ENCODE measurements around the gene RUBCN. TPM values are rescaled to one million over a fixed set of nuclear protein-coding genes. Genes with fewer than 3 reads are reported as not detected.
"Not testable (repeated sequence)": the region's sequence is repeated elsewhere in the genome, so short reads cannot be mapped to it uniquely, and the experiment has no call there.

Gene RUBCN
- total RNA-seq, 4 donors from 2014 or later, result 8.2 to 36.4 (median 13.9) TPM

DNA sequence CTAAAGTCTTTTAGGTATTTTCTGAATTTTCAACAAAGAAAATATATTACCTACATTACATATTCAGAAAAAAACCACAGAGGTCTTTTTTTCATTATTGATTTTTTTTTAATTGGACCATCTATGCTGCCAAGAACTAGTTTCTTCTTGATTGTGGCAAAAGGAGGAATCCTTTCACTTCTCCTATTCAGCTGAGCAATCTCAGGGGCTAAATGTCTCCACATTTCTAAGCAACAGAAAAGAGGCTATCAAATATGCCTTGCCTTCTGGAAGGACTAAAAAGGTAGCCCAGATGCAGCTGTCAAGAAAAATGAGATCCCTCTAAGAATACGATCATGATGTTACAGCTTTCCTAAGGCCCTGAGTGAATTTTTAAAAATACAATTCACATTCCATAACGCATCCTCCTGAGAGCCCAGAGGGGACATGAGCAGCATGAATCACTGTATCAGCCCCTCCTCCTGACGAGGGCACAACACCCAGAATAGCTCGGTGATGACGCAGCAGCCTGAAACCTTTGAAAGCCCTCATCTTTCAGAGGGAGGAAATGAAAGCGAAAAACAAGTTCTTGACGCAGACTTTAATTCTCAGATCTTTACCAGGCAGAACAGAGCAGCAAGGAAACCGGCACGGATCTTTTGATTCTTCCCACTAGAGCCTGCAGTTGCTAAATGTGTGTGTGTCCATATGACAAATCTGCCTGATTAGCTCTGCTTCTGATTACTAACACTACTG lies 24.6 kb downstream of the RUBCN start:
- H3K36me3 ChIP-seq, result no peaks in the 10 kb centered on the region
- intact Hi-C loops (cut with DNase I; ENCODE audit: low total_unique reads), result no loop called here
- no peaks in the 10 kb centered on the region for H3K9me3 ChIP-seq
- H3K4me1 ChIP-seq, result no peaks in the 10 kb centered on the region
- peak overlapping the region; percentile 90 to 92 for H3K27ac ChIP-seq
- peak; percentile 46 to 82 for TF ChIP-seq POLR2A (IDR thresholded peaks at IDR 0.05)
- TF ChIP-seq, protein P1, sequence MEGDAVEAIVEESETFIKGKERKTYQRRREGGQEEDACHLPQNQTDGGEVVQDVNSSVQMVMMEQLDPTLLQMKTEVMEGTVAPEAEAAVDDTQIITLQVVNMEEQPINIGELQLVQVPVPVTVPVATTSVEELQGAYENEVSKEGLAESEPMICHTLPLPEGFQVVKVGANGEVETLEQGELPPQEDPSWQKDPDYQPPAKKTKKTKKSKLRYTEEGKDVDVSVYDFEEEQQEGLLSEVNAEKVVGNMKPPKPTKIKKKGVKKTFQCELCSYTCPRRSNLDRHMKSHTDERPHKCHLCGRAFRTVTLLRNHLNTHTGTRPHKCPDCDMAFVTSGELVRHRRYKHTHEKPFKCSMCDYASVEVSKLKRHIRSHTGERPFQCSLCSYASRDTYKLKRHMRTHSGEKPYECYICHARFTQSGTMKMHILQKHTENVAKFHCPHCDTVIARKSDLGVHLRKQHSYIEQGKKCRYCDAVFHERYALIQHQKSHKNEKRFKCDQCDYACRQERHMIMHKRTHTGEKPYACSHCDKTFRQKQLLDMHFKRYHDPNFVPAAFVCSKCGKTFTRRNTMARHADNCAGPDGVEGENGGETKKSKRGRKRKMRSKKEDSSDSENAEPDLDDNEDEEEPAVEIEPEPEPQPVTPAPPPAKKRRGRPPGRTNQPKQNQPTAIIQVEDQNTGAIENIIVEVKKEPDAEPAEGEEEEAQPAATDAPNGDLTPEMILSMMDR (IDR thresholded peaks at IDR 0.05), result peak in 1 of 4 experiments; percentile 4
- H3K4me3 ChIP-seq, result peak overlapping the region; percentile 10 to 38
- H3K27me3 ChIP-seq, result no peaks in the 10 kb centered on the region
- peak; percentile 87 to 94 for DNase-seq

GRCh38 chr3:197710965-197711364 lies 25.7 kb downstream of the RUBCN start:
- H3K27me3 ChIP-seq; DNase-seq; H3K4me3 ChIP-seq; H3K4me1 ChIP-seq; H3K9me3 ChIP-seq; H3K36me3 ChIP-seq; intact Hi-C loops (cut with DNase I; ENCODE audit: low total_unique reads): not testable (repeated sequence)
- H3K27ac ChIP-seq, result peak overlapping the region; percentile 90 to 92

- H3K4me1 ChIP-seq, result no peaks in the 10 kb centered on the region
- H3K4me3 ChIP-seq, result no peak overlapping the region
- H3K27ac ChIP-seq, result no peak overlapping the region
- DNase-seq, result no peak
- H3K9me3 ChIP-seq, result no peaks in the 10 kb centered on the region
- no peaks in the 10 kb centered on the region for H3K27me3 ChIP-seq
- no peaks in the 10 kb centered on the region for H3K36me3 ChIP-seq
- intact Hi-C loops (cut with DNase I; ENCODE audit: low total_unique reads), result no loop called here
- TF ChIP-seq POLR2A (IDR thresholded peaks at IDR 0.05), result no peak
- TF ChIP-seq, protein P1 (IDR thresholded peaks at IDR 0.05), result no peak
Measured at GRCh38 chr3:197709135-197709534, 27.6 kb downstream of the RUBCN start.

DNA sequence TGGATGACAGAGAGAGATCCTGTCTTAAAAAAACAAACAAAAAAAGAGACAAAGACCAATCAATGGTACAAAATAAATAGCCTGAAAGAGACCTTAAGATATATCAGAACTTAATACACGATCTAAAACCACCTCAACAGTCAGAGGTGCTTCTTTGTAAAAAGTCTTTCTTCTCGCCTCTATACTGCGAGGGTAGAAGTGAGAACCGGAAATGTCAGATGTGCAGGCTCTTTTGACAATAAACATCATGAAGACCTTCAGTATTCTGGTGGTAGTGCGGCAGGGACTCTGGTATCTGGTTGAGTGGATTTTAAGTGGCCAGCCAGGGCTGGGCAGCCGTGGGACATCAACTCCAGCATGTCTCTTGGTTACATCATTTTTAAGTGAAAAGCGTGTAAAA lies 30.0 kb downstream of the RUBCN start:
- Histone ChIP-seq H3K27me3 (no peaks in the 10 kb centered on the region), H3K4me1 (no peaks in the 10 kb centered on the region), H3K36me3 (no peaks in the 10 kb centered on the region), H3K4me3 (no peak overlapping the region), H3K27ac (no peak overlapping the region), H3K9me3 (no peaks in the 10 kb centered on the region)
- intact Hi-C loops (cut with DNase I; ENCODE audit: low total_unique reads), result no loop called here
- DNase-seq, result no peak
- TF ChIP-seq, protein P1 (IDR thresholded peaks at IDR 0.05), result no peak
- no peak for TF ChIP-seq POLR2A (IDR thresholded peaks at IDR 0.05)

DNA sequence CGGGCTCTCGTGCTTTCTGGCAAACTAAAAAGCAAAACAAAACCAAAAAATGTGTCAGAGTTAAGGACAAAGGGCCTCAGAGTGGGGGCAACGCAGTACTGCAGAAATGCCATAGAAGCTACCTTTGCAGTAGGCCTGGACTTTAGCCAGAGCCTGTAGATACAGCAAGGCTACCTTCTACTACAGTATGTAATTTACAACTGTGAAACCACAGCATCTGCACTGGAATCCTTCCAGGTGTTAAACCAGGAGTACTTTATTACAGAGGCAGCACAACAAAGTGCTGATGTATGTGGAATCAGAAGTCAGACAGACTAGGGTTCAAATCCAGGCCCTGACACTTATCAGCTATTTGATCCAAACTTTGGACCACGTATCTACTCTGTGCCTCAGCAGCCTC lies 34.9 kb downstream of the RUBCN start:
- intact Hi-C loops (cut with DNase I; ENCODE audit: low total_unique reads), result no loop called here
- TF ChIP-seq POLR2A (IDR thresholded peaks at IDR 0.05), result no peak
- TF ChIP-seq, protein P1 (IDR thresholded peaks at IDR 0.05), result no peak
- H3K36me3 ChIP-seq, result no peaks in the 10 kb centered on the region
- no peaks in the 10 kb centered on the region for H3K9me3 ChIP-seq
- no peak overlapping the region for H3K4me3 ChIP-seq
- no peaks in the 10 kb centered on the region for H3K4me1 ChIP-seq
- H3K27ac ChIP-seq, result no peak overlapping the region
- H3K27me3 ChIP-seq, result no peaks in the 10 kb centered on the region
- DNase-seq, result no peak
